ENCODE data around the gene CACNG4.

DNA sequence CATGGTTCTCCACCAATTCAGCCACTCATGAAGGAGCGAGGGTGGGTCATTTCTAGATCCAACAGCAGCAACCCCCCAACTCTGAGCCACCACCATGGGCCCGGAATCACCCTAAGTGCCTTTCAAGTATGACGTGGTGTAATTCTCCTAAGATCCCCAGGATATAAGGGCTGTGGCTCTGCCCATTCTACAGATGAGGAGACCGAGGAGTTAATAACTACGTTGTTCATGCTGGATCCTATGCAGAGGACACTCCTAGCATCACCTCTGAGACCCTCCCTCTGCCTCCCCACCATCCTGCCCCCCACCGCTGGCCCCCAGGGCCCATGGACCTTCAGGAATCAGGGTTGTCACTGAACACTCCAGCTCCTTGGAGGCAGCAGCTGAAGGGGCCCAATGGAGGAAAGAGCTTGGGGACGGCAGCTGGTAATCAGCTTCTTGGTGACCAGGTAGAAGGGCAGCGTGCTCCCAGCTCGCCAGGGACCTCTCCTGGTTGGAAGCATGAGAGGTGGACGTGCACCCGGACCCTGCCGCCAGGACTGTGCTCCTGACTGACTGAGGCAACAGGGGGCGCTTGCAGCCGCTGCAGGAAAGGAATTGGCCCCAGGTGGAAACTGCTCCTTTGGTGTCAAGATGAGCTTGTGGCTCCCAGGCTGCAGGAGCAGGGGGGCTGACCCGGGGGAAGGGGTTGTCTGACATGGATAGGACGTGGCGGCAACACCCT lies 51.7 kb downstream of the CACNG4 start:
- TF ChIP-seq, protein P1, sequence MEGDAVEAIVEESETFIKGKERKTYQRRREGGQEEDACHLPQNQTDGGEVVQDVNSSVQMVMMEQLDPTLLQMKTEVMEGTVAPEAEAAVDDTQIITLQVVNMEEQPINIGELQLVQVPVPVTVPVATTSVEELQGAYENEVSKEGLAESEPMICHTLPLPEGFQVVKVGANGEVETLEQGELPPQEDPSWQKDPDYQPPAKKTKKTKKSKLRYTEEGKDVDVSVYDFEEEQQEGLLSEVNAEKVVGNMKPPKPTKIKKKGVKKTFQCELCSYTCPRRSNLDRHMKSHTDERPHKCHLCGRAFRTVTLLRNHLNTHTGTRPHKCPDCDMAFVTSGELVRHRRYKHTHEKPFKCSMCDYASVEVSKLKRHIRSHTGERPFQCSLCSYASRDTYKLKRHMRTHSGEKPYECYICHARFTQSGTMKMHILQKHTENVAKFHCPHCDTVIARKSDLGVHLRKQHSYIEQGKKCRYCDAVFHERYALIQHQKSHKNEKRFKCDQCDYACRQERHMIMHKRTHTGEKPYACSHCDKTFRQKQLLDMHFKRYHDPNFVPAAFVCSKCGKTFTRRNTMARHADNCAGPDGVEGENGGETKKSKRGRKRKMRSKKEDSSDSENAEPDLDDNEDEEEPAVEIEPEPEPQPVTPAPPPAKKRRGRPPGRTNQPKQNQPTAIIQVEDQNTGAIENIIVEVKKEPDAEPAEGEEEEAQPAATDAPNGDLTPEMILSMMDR (IDR thresholded peaks at IDR 0.05; ENCODE audit: borderline replicate concordance, extremely low read depth, low read length, poor library complexity, severe bottlenecking), result no peak
- no peak for TF ChIP-seq EZH2 (IDR thresholded peaks at IDR 0.05; ENCODE audit: borderline replicate concordance, low read depth, low read length, severe bottlenecking)

Data from DND-41 (cell line).